ENCODE data around the gene PRKD3. TPM values are rescaled to one million over a fixed set of nuclear protein-coding genes. Genes with fewer than 3 reads are reported as not detected.

The PRKD3 gene
- total RNA-seq, 2 experiments from 2014 or later, result 40.5 to 44.1 TPM

DNA sequence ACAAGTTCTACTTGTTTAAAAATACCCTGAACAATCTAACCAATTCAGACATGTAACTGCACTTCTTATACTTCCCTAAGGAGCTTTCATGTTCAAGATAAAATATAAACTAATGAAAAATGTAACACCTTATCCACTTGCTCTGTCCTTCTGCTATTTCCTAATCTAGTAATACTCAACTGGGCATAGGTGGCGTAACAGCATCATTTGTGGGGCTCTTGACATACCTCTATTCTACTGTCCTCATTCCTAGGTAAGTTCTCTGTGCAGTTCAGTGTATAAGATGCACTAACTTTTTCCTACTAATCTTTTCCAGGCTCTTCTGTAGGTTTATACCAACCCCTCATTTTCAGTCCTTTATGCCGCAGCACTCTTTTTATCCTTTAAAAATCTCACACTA lies 36.7 kb downstream of the PRKD3 start:
- TF ChIP-seq, protein P1, sequence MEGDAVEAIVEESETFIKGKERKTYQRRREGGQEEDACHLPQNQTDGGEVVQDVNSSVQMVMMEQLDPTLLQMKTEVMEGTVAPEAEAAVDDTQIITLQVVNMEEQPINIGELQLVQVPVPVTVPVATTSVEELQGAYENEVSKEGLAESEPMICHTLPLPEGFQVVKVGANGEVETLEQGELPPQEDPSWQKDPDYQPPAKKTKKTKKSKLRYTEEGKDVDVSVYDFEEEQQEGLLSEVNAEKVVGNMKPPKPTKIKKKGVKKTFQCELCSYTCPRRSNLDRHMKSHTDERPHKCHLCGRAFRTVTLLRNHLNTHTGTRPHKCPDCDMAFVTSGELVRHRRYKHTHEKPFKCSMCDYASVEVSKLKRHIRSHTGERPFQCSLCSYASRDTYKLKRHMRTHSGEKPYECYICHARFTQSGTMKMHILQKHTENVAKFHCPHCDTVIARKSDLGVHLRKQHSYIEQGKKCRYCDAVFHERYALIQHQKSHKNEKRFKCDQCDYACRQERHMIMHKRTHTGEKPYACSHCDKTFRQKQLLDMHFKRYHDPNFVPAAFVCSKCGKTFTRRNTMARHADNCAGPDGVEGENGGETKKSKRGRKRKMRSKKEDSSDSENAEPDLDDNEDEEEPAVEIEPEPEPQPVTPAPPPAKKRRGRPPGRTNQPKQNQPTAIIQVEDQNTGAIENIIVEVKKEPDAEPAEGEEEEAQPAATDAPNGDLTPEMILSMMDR (IDR thresholded peaks at IDR 0.05), result no peak
- H3K27ac ChIP-seq (ENCODE audit: low read depth in 1 of 2, low read length in 2 of 2), result no peak overlapping the region
- no peak overlapping the region for H3K4me3 ChIP-seq (ENCODE audit: low read length)
- ATAC-seq (ENCODE audit: poor library complexity), result no peak
- Mint-ChIP-seq H3K4me3 (no peak overlapping the region), H3K4me1 (ENCODE audit: low read depth) (no peaks in the 10 kb centered on the region), H3K27ac (no peak overlapping the region), H3K9me3 (no peaks in the 10 kb centered on the region), H3K27me3 (no peaks in the 10 kb centered on the region), H3K36me3 (ENCODE audit: low read depth) (peaks cover 52% of the 10 kb centered on the region)
- ChIA-PET POLR2A (no interaction called here), CTCF (no interaction called here)
- H3K36me3 ChIP-seq (ENCODE audit: insufficient read depth, low read length), result peaks cover 10% of the 10 kb centered on the region
- no peaks in the 10 kb centered on the region for H3K27me3 ChIP-seq (ENCODE audit: control insufficient read depth in 1 of 2, insufficient read depth in 2 of 2, low read length in 2 of 2)
- H3K9me3 ChIP-seq (ENCODE audit: control insufficient read depth in 1 of 2, insufficient read depth in 1 of 2, low read length in 2 of 2), result no peaks in the 10 kb centered on the region
- intact Hi-C loops (cut with DNase I, micrococcal nuclease), result loop anchor here in 1 of 2 experiments (5.0 kb wide), 1 partner anchor 544 kb away; no protein-coding TSS in a partner anchor
- peak in 5 of 14 experiments; percentile 3 to 37 (median 19) for DNase-seq
- H3K4me1 ChIP-seq (ENCODE audit: insufficient read depth, low read length), result no peaks in the 10 kb centered on the region

DNA sequence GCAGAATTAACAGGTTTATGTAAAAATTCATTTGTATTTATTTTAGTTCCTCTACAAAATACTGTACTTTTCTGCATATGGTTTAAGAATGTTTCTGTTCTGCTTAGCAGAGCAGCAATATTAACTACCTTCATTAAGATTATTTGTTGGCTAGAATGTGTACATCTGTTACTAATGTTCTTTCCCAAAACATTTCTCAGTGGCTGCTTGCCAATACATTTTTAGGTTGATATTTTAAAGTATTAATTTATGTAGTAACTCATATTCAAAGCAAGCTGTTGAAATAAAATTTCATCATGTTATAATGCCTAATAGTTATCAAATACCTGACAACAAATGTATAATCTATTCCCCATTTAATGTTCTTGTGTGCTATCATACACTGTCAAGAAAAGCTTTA lies 40.3 kb downstream of the PRKD3 start:
- Mint-ChIP-seq H3K4me1 (ENCODE audit: low read depth) (no peaks in the 10 kb centered on the region), H3K27me3 (no peaks in the 10 kb centered on the region), H3K4me3 (no peak overlapping the region), H3K36me3 (ENCODE audit: low read depth) (peaks cover 67% of the 10 kb centered on the region), H3K27ac (no peak overlapping the region), H3K9me3 (no peaks in the 10 kb centered on the region)
- no peak for DNase-seq
- Histone ChIP-seq H3K36me3 (ENCODE audit: insufficient read depth, low read length) (peaks cover 16% of the 10 kb centered on the region), H3K27ac (ENCODE audit: low read depth in 1 of 2, low read length in 2 of 2) (no peak overlapping the region), H3K9me3 (ENCODE audit: control insufficient read depth in 1 of 2, insufficient read depth in 1 of 2, low read length in 2 of 2) (no peaks in the 10 kb centered on the region), H3K27me3 (ENCODE audit: control insufficient read depth in 1 of 2, insufficient read depth in 2 of 2, low read length in 2 of 2) (no peaks in the 10 kb centered on the region), H3K4me3 (ENCODE audit: low read length) (no peak overlapping the region), H3K4me1 (ENCODE audit: insufficient read depth, low read length) (no peaks in the 10 kb centered on the region)
- intact Hi-C loops (cut with DNase I, micrococcal nuclease), result no loop called here
- ChIA-PET CTCF (interaction anchor here (1.1 kb wide), 1 partner anchor 12 kb away, joined by 5 read pairs; no protein-coding TSS in a partner anchor), POLR2A (interaction anchor here (0.6 kb wide), 1 partner anchor 24 kb away, joined by 4 read pairs; no protein-coding TSS in a partner anchor)
- ATAC-seq (ENCODE audit: poor library complexity), result no peak
- TF ChIP-seq, protein P1 (IDR thresholded peaks at IDR 0.05), result no peak

DNA sequence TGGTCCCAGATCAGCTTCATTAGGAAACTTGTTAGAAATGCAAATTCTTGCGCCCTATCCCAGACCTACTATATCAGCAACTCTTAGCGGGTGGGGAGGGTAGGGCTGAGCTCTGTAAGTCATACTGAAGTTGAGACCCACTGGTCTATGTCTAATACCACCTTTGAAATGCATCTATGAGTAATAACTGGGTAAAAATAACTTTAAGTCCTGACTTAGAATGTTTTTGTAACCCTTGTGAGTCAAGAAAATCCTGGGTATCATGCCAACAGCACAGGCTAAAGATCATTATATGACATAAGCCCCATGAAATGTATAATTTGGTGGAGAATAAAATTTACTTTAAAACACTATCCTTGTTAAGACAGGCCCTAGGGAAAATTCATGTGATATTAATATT lies 41.4 kb downstream of the PRKD3 start:
- H3K4me3 ChIP-seq (ENCODE audit: low read length), result no peak overlapping the region
- Mint-ChIP-seq H3K36me3 (ENCODE audit: low read depth) (peaks cover 70% of the 10 kb centered on the region), H3K27me3 (no peaks in the 10 kb centered on the region), H3K9me3 (no peaks in the 10 kb centered on the region), H3K4me3 (no peak overlapping the region), H3K4me1 (ENCODE audit: low read depth) (no peaks in the 10 kb centered on the region), H3K27ac (no peak overlapping the region)
- H3K36me3 ChIP-seq (ENCODE audit: insufficient read depth, low read length), result peaks cover 19% of the 10 kb centered on the region
- H3K4me1 ChIP-seq (ENCODE audit: insufficient read depth, low read length), result no peaks in the 10 kb centered on the region
- H3K27me3 ChIP-seq (ENCODE audit: control insufficient read depth in 1 of 2, insufficient read depth in 2 of 2, low read length in 2 of 2), result no peaks in the 10 kb centered on the region
- no peaks in the 10 kb centered on the region for H3K9me3 ChIP-seq (ENCODE audit: control insufficient read depth in 1 of 2, insufficient read depth in 1 of 2, low read length in 2 of 2)
- no peak for DNase-seq
- ChIA-PET CTCF (interaction anchor here (1.1 kb wide), 1 partner anchor 11 kb away, joined by 5 read pairs; no protein-coding TSS in a partner anchor), POLR2A (no interaction called here)
- intact Hi-C loops (cut with DNase I, micrococcal nuclease), result no loop called here
- ATAC-seq (ENCODE audit: poor library complexity), result no peak
- TF ChIP-seq, protein P1 (IDR thresholded peaks at IDR 0.05), result no peak
- H3K27ac ChIP-seq (ENCODE audit: low read depth in 1 of 2, low read length in 2 of 2), result no peak overlapping the region
